Esophagus squamous epithelium (tissue), 4 donors: ENCODE results near the gene EFCAB5.

Source experiments
- POLR2A ChIP-seq, 4 donors: fragments of 450-650 bp; IDR thresholded peaks; one replicate each; pipeline ENCODE4 v1.6.1; 2017; ENCODE audit warnings: antibody characterized with exemption in 4 of 4, mild to moderate bottlenecking in 4 of 4, moderate library complexity in 3 of 4
- TF ChIP-seq, protein P1 (sequence below), 6 experiments: fragments of 450-650 bp in 4 of 6; fragments of 200-600 bp in 2 of 6; sonication (generic) in 2 of 6; IDR thresholded peaks; one replicate each; pipeline ENCODE4 v1.5.1; 2016 to 2019; ENCODE audit warnings: antibody characterized with exemption in 6 of 6, mild to moderate bottlenecking in 4 of 6, moderate library complexity in 4 of 6

GRCh38 chr17:29933379-29933778 lies 8.1 kb upstream of the EFCAB5 start:
- no peak for TF ChIP-seq POLR2A (IDR thresholded peaks at IDR 0.05)
- TF ChIP-seq, protein P1, sequence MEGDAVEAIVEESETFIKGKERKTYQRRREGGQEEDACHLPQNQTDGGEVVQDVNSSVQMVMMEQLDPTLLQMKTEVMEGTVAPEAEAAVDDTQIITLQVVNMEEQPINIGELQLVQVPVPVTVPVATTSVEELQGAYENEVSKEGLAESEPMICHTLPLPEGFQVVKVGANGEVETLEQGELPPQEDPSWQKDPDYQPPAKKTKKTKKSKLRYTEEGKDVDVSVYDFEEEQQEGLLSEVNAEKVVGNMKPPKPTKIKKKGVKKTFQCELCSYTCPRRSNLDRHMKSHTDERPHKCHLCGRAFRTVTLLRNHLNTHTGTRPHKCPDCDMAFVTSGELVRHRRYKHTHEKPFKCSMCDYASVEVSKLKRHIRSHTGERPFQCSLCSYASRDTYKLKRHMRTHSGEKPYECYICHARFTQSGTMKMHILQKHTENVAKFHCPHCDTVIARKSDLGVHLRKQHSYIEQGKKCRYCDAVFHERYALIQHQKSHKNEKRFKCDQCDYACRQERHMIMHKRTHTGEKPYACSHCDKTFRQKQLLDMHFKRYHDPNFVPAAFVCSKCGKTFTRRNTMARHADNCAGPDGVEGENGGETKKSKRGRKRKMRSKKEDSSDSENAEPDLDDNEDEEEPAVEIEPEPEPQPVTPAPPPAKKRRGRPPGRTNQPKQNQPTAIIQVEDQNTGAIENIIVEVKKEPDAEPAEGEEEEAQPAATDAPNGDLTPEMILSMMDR (IDR thresholded peaks at IDR 0.05): no peak
